NCI-H2196 (cell line): ENCODE data around the gene SDF4.
A peak's percentile ranks its signal among the peaks of the same experiment; 100 is the strongest.

Source experiments
- DNase-seq: peaks from one replicate; lab custom pipeline; 2025; ENCODE audit not compliant: unreplicated experiment; lab: John Stamatoyannopoulos, UW

Gene SDF4

GRCh38 chr1:1231400-1232207, at the start of gene SDF4:
Gene SDF4, minus strand, starts transcription at chr1:1232001. Its CDS starts 3,229 bp downstream, at chr1:1228772.
- DNase-seq, result peak; percentile 97

GRCh38 chr1:1280782-1281481, 49.1 kb upstream of the SDF4 start:
- no peak for DNase-seq

DNA sequence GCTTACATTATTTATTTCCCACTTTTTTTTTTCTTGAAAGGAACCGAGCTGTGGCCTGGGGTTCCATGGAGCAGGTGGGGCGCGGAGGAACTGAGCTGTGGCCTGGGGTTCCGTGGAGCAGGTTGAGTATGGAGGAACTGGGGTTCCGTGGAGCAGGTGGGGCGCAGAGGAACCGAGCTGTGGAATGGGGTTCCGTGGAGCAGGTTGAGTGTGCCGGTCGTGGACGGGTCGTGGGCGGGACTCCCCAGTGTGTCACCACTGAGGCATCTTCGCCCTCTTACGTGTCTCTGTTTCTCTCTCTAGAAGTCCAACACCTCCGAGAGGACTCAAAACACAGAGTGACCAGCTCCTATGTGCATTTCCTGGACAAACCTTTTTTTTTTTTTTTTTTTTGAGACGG, 47.2 kb upstream of the SDF4 start:
- no peak for DNase-seq

GRCh38 chr1:1278620-1279019, 46.8 kb upstream of the SDF4 start:
- no peak for DNase-seq

DNA sequence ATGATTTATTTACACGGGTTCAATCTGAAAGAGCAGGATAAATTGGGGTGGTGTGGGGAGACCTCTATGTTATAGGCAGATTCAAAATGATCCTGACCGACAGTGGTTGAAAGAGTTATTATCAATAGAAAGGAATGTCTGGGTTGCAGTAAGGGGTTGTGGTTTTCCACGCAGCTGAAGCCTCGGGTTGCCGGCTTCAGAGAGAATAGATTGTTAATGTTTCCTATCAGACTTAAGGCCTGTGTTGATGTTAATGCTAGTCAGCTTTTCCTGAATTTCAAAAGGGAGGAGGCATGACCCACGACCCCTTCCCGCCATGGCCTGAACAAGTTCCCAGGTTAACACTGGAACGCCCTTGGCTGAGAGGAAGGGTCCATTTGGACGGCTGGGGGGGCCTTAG, 44.0 kb upstream of the SDF4 start:
- no peak for DNase-seq

- DNase-seq, result no peak
These were observed 43.2 kb upstream of the SDF4 start for GRCh38 chr1:1274931-1275431.

DNA sequence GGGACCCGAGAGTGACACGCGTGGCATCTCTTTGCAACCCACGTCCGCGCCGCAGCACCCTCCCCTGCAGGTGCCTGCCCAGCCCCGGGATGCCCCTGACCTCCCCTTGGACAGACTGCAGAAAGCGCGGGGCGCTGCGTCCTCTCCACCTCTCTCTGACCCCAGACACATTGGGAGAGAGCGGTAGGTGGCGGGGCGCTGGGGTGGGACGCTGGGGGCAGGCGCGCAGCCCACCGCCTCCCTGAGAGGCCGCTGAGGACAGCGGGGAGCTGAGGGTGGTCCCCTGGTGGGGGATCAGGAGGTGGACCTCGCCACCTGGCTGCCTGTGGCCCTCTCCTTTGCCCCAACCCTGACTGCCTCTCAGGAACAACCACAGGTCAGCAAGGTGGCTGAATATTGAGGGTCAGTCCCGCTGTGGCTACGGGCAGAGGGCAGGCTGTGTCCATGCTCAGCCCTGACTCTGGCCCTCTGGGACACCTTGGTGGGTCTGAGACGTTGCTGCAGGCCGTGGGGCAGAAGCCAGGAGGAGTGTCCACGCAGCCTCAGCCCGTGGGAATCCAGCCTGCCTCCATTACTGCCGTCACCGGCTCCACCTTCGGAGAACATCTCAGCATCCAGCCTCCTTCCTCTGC, 42.6 kb upstream of the SDF4 start:
- no peak for DNase-seq

DNA sequence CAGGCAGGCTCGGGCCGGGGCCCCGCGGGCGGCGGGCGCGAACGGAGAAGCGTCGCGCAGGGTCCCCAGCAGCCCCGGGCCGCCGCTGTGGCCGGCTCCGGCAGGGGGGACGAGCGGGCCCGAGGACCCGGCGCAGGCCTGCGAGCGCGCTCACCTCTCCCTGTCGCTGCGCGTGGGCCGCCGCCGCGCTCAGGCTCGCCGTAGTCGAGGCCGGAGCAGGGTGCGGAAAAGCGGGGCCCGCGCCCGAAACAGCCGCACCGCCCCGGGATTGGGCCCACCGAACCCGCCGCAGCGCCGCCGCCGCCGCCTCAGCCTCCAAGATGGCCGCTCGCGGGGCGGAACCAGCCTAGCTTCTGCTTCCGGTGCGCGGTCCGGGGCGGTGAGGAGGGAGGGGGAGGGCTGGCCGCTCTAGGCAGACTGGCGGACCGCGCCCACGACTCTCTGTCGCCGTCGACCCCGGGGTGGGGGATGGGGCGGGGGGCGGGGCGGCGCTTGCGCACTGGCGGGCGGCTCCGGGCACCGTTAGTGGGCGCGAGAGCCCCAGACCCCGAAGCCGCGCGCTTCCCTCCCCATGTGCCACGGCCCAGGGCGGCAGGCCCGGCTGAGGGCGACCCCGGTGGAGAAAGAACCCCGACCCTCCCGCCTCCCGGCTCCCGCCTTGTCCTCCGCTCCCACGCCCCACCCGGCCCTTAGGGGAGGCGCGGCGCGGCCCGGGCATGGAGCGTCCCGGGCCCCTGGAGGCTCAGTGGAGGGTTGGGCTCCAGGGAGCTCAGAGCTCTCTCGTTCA, 41.9 kb upstream of the SDF4 start, which contains the start of gene UBE2J2:
Gene UBE2J2 (minus strand): TSS at position 343 of the 787 bp plus-strand sequence. CDS start 5,862 bp downstream, outside the sequence.
- DNase-seq, result peak; percentile 85

DNA sequence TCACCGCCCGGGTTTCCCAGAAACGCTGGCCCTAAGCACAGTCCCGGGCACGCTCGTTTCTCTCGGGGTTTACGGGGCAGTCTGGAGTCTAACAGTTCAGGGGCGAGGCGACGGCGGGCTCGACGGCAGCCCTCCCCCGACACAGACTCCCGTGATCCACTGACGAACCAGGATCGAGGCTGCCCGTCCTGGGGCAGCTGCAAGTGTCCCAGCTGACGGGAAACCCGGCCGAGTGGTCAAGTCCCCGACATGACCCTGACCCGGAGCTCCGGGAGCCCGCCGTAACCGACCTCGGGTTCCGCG, 41.4 kb upstream of the SDF4 start:
- DNase-seq, result no peak

GRCh38 chr1:1272341-1273208, 40.8 kb upstream of the SDF4 start:
- peak; percentile 31 for DNase-seq

- no peak for DNase-seq
These were observed 39.0 kb upstream of the SDF4 start for GRCh38 chr1:1270813-1271212.

DNA sequence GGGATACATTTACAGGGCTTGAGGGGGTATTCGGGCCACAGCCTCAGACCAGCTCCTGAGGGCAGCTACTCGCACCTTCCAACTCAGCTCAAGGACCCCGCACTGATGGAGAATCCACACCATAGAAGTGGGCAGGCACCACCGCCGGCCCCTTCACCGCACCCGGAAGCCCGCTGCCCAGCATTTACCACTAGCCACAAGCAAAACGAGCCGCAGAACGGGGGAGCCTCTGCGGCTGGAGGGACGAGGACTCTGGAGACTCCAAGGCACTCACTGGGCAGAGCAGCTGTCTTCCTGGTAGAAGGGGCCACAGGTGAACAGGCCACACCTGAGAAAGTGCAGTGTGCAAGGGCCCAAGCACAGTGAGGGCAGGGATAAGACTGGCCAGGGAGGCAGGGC, 36.5 kb upstream of the SDF4 start:
- DNase-seq, result no peak

- no peak for DNase-seq
These were observed 35.9 kb upstream of the SDF4 start for GRCh38 chr1:1267488-1268283.

DNA sequence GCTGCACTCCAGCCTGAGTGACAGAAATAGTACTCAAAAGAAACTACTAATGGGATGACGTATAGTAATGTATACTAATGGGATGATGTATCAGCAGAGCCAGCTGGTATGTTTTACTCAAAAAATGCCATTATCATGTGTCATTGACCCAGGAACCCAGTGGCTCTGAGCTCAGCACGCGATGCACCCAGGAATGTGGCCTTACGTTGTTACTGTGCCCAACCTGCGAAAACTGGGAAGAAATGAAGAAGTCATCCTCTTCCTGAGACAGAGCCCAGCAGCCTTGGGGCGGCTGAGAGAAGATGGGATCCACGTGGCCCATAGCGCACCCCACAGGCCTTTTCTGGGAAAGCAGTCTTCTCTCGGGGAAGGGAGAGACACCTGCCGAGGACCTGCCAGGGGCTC, 33.1 kb upstream of the SDF4 start:
- DNase-seq, result no peak

GRCh38 chr1:1264026-1264425, 32.2 kb upstream of the SDF4 start:
- no peak for DNase-seq

DNA sequence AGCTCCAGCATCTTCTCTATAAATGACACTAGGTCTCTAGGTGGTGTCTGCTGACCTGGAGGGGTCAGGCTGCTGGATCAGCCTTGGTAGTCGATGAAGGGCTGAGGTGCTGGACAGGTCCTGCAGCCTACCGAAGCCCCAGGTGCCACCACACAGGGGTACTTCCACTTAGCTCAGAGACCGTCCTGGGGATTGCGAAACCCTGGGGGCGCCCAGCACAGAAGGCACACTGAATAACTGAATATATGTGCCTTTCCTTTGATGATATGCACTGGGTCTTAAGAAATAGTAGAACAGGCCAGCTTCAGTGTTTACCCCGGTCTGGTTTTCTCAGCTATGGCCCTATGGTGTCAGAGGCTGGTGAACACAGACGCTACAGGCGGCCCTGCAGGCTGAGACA, 31.0 kb upstream of the SDF4 start:
- no peak for DNase-seq

GRCh38 chr1:1262071-1262470, 30.3 kb upstream of the SDF4 start:
- DNase-seq, result no peak

DNA sequence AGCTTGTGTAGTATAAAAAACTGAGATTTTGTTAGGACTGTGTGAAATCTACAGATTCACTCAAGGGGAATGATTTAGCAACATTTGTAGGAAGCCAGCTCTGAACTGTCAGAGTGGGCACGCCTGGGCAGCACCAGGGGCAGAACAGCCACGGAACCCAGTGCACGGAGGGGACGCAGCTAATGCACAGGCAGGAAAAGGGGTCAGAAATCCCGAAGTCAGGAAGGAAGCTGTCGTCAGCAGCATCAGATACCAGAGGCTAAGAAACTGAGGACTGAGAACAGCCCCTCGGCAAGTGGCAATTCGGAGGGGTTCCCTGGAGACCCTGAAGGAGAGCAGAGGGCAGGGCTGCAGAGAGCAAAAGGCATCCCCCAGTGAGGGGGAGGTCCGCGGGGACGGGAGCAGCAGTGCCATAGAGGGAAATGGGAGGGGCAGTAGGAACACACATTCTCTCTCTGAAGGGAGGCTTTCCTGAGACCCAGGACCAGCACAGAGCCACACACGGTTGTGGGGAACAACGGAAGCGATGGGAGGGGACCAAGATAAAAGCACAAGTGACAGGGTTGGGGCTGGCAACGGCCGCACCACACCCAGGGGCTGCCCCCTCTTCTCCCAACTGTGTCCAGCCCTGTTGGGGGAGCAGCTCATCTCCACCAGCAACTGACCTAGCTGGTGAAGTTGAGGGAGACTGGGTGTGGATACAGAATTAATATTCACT, 29.2 kb upstream of the SDF4 start:
- DNase-seq, result no peak
